HG03354 (cell line): ENCODE measurements around the gene TUT4.
A peak's percentile ranks its signal among the peaks of the same experiment; 100 is the strongest.

Source experiments
- ATAC-seq: cut with Tn5 transposase; IDR thresholded peaks from one replicate; pipeline ENCODE4 v1.9.1; 2021; ENCODE audit warnings: mild to moderate bottlenecking; ENCODE audit not compliant: unreplicated experiment, poor library complexity, severe bottlenecking

Gene TUT4, protein sequence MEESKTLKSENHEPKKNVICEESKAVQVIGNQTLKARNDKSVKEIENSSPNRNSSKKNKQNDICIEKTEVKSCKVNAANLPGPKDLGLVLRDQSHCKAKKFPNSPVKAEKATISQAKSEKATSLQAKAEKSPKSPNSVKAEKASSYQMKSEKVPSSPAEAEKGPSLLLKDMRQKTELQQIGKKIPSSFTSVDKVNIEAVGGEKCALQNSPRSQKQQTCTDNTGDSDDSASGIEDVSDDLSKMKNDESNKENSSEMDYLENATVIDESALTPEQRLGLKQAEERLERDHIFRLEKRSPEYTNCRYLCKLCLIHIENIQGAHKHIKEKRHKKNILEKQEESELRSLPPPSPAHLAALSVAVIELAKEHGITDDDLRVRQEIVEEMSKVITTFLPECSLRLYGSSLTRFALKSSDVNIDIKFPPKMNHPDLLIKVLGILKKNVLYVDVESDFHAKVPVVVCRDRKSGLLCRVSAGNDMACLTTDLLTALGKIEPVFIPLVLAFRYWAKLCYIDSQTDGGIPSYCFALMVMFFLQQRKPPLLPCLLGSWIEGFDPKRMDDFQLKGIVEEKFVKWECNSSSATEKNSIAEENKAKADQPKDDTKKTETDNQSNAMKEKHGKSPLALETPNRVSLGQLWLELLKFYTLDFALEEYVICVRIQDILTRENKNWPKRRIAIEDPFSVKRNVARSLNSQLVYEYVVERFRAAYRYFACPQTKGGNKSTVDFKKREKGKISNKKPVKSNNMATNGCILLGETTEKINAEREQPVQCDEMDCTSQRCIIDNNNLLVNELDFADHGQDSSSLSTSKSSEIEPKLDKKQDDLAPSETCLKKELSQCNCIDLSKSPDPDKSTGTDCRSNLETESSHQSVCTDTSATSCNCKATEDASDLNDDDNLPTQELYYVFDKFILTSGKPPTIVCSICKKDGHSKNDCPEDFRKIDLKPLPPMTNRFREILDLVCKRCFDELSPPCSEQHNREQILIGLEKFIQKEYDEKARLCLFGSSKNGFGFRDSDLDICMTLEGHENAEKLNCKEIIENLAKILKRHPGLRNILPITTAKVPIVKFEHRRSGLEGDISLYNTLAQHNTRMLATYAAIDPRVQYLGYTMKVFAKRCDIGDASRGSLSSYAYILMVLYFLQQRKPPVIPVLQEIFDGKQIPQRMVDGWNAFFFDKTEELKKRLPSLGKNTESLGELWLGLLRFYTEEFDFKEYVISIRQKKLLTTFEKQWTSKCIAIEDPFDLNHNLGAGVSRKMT (N-terminal part only)

DNA sequence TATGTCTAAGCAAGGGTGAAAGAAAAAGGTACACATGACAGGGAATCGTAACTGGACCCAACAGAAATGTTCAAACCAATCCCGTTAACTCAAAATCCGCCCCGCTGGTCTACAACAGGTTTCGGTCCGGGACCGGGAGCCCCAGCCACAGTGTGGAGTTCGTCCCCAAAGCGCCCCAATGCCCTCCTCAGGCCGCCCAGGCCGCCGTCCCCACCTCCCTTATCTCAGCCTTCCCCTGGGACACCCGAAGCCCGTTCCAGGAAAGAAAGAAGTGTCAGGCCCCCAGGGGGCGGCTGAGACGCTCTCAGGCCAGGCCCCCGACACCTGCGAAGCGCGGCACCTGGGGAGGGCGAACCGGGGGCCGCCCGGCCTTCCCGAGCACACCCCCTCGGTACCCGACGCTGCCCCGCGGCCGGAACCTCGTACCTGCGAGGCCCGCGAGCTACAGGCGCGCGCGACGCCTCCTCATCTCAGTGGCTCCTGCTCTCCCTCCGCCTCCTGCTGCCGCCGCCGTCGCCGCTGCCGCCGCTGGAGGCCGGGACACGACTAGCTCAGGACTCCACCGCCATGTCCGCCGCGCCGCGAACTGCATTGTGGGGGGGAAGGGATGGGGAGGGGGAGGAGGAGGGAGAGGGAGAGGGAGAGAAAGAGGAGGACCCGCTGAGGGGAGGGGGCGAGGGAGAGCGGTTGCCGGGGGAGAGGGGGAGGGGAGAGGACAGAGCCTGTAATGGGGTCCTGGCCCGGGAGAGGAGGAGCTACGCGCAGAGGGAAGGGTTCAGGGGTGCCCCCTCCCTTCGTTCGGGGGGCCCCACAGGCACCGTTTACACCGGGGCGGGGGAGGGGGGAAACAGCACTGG lies at the start of gene TUT4:
Gene TUT4, minus strand, starts transcription at position 588 of the 857 bp plus-strand sequence. CDS start 26,812 bp downstream, outside the sequence.
- peak; percentile 55 for ATAC-seq

DNA sequence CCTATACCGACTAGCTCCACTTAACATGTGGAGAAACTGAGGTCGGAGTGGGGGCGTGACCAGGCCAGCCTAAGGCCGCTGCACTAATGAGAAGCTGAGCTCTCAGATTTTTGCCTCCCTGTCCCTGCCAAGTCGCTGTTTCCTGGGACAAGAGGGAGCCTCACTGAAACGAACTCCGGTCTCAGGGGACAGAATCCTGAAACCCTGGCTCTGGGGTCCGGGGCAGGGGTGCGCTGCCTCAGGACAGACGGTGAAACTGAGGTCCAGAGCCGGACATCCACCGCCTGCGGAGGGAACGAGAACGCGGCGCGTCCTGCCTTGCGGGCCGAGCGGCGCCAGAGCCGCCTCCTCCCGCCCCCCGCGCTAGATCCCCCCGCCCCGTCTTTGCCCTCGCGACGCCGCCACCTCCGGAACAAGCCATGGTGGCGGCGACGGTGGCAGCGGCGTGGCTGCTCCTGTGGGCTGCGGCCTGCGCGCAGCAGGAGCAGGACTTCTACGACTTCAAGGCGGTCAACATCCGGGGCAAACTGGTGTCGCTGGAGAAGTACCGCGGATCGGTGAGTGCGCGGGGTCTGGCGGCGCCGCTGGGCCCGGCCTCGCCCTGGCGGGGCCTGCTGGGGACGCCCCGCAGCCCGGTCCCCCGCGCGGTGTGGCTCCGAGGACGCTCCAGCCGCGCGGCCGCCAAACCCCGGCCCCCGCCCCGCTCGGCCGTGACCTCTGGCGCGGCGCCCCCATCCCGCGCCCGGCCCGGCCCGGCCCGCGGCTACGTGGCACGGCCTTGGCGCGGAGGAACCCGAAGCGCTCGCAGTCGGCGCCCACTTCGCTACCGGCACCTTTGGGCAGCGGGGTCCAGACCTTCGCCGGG lies 49.3 kb upstream of the TUT4 start, which contains the start of gene GPX7:
Gene GPX7, plus strand, starts transcription at position 381 of the 865 bp plus-strand sequence. Its CDS starts 39 bp downstream, at position 420.
- ATAC-seq: no peak

DNA sequence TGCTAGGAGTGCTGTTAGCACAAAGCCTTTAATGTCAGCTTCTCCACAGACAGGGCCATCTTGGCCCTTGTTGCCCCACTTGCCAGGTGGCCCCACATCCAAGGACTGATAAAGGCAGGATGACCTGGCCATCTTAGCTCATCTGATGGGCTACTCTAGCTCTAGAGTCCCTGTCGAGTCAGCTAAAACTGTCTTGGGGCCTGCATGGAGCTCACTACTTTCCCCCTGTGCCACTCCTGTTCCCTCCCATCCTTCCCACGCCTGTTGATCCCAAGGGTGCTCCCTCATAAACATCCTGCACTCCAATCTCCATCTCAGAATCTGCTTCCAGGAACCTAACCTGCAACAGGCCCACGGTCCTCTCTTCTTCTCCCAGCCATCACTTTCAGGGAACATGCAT lies 48.6 kb upstream of the TUT4 start:
- ATAC-seq: no peak

DNA sequence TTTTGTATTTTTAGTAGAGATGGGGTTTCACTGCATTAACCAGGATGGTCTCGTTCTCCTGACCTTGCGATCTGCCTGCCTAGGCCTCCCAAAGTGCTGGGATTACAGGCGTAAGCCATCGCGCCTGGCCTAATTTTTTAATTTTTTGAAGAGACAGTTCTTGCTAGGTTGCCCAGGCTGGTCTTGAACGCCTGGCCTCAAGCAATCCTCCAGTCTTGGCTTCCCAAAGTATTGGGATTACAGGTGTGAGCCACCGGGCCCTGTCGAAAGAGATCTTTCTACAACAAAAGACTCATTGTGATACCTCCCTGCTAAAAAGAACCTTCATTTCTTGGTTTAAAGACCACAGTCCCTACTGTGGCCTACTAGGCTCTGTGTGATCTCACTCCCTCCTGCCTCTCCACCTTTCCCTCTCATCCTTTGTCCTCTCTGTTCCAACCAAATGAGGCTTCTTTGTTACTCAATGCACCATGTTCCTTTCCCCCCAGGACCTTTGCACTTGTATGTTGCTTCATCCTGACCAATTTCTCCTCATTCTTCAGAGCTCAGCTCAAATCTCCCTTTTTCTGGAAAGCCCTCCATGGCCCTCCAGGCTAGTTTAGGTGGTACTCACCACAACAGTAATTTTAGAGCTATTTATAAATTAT lies 47.8 kb upstream of the TUT4 start:
- no peak for ATAC-seq

DNA sequence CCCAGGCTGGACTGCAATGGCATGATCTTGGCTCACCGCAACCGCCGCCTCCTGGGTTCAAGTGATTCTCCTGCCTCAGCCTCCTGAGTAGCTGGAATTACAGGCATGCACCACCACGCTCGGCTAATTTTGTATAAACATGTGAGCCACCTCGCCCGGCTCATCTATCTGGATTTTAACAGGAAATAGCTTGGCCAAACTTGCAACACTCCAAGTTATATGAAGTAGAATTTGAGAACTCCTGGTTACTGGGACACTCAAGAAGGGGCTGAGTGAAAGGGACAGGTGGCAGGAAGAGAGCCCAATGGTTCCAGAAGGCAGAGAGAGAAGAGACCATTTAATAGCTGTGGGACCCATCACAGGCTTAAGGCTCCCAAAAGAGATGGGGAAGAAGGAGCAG lies 46.3 kb upstream of the TUT4 start:
- no peak for ATAC-seq

DNA sequence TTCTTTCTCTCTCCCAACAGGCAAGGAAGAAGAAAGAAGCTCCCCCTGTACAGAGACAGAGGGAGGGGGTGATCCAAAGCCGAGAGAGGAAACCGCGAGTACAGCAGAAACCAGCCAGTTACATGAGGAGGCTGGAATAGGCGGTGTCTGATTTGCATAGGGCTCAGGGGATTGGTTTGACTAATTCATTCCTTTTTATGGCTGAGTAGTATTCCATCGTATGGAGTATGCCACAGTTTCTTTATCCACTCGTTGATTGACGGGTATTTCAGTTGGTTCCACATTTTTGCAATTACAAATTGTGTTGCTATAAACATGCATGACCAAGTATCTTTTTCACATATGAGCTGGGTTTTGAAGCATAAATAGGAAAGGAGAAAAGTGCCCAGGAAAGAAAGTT lies 45.8 kb upstream of the TUT4 start:
- ATAC-seq: no peak

DNA sequence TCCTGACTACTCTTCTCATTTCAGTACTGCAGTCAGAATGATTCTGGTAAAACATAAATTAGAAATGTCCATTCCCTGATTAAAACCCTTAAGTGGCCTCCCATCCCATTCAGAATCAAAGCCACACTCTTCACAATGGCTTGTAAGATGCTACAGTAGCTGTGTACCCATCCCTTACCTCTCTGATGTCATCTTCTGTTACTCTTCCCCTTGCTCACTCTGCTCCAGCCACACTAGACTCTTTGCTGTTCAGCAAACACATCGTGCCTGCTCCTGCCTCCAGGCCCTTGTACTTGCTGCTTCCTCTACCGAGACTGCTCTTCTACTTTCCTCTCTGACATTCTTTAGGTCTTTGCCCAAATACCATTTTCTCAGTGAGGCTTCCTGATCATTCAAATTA lies 45.0 kb upstream of the TUT4 start:
- ATAC-seq: no peak

DNA sequence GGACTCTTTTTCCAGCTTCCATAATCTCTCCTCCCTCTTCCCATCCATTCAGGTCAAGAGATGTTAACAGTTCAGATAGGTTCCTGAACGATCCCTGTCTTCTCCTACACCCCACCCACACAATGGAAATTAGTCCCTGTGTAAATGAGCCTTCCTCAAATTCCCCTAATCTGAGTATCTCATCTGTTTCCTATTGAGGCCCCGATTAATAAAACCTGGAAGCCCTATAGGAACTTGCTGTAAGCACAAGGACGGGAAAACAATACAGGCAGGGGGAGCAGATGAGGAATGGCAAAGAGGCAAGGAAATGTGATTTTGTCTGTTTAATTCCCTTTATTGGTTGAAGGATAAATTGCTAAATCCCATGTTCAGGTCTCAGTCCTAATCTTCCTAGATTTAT lies 42.2 kb upstream of the TUT4 start:
- no peak for ATAC-seq

DNA sequence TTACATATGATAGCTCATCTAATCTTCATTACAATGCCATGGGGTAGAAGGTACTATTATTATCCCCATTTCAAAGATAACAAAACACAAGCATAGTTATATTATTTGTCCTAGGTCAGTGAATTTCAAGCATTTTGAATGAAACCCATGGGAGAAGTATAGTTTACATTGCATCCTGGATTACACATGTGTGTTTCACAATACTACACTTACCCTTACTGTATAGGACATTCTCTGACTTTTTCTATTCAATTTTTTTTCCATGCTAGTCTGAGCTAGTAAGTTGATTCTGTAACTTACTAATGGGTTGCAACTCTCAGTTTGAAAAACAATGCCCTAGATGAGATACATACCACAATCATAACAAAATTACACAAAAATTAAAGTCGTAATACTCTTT lies 40.6 kb upstream of the TUT4 start:
- ATAC-seq: no peak

DNA sequence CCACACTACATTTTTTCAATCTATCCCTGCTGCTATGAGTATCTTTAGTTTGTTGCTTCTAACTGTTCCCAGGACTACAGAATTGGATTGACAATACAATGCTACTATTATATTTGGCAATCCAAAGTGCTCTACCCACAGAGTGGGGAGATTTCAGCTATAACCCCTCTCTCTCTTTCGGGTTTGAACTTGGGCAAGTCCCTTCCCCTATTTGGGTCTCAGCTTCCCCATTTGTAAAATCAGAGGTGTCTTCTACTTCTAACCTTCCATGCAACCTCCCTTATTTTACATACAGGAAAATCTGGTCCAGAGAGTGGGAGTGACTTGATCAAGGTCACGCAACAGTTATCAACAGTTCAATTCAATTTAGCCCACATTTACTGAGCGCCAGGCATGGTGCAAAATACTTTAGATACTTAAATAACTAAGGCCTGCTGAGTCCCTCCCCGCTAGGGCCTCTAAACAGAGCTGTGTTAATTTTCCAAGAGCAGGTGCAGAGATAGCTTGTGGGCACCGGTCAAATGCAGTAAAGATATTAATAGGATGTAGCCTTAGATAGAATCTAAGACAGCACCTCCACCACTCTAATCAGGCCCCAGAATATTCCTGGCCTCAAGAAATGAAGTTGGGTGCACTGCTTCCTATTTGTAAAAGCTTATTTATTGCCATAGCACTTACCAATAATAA lies 39.9 kb upstream of the TUT4 start:
- no peak for ATAC-seq

DNA sequence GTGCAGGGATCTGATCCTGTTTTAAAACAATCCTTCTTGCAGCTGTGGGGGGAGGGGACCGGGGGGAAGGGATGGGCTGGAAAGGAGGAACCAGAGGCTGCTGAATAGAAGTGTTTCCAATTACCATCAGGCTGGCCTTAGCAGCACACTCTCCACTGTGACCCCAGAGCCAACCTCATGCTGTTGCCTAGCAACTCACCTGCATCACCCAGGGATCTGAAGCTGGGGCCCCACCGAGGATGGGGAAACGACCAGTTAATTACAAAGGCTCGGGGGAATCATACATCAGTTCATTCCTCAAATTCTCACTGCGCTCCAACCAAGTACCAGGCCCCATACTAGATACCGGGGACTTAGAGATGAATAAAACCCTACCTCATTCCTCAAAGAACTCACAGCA lies 37.4 kb upstream of the TUT4 start:
- ATAC-seq: no peak

DNA sequence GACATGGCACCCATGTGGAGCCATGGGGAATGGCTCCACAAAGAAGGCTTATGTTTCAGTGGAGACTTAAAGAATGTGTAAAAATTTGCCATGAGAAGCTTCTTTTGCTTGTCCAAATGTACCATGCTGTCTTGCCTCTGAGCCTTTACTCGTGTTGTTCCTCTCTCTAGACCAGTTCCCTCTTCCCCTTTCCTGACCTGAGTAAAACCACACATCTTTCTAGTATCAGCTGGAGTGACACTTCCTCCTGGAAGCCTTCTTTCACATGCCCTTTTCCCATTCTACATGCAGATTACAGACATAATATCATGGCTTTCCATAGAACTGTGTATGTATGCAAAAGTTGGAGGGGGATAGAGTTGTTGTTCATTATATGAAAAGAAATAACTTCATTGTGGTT lies 35.6 kb upstream of the TUT4 start:
- no peak for ATAC-seq

DNA sequence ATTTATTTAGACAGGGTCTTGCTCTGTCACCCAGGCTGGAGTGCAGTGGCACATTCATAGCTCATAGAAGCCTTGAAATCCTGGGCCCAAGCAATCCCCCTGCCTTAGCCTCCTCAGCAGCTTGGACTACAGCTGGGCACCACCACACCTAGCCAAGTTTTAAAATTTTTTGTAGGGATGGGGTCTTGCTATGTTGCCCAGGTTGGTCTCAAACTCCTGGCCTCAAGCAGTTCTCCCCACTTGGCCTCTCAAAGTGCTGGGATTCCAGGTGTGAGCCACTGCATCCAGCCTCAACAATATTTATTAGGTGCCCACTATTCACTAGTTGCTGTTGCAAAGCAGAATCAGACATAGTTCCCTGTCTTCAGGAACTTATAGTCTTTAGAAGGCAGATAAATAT lies 35.1 kb upstream of the TUT4 start:
- no peak for ATAC-seq

DNA sequence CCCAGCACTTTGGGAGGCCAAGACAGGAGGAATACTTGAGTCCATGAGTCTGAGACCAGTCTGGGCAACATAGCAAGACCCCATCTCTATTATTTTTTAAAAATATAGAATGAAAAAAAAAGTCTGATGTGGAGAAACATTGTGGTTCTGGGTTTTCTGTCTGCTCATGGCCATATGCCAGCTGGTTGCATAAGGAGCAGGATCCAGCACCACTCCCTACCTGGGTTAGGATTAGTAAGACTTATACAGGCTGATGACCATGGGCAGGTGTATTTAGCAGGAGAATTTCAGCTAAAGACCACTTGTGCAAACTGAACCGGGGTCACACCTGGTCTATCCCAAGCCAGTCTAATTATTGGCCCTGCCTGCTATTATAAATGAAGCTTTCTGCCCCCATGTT lies 32.6 kb upstream of the TUT4 start:
- ATAC-seq: no peak

DNA sequence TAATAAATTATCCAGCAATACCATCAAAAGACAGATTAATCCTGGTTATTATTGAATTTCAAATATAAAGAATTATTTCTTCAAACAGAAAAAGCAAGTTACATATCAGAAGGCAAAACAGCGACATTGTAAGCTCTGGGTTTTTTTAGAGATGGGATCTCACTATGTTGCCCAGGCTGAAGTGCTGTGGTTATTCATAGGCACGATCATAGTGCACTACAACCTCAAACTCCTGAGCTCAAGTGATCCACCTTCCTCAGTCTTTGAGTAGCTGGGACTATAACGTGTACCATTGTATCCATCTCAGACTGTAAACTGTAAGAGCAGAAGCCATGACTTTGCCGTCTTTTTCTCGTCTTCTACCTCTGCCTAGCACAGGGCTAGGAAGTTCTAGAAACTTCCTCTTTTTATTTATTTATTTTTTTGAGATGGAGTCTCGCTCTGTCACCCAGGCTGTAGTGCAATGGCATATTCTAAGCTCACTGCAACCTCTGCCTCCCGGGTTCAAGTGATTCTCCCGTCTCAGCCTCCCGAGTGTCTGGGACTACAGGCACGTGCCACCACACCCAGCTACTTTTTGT lies 29.3 kb upstream of the TUT4 start:
- no peak for ATAC-seq

DNA sequence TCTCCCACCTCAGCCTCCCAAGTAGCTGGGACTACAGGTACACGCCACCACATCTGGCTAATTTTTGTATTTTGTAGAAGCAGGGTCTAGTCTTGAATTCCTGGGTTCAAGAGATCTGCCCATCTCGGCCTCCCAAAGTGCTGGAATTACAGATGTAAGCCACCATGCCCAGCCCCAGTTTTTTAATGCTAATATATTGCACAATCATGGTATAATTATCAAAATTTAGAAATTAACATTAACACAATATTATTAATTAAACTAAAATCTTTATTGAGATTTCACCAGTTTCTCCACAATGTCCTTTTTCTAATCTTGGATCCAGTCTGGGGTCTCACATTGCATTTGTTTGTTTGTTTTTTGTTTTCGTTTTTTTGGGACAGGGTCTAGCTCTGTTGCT lies 27.4 kb upstream of the TUT4 start:
- ATAC-seq: no peak

DNA sequence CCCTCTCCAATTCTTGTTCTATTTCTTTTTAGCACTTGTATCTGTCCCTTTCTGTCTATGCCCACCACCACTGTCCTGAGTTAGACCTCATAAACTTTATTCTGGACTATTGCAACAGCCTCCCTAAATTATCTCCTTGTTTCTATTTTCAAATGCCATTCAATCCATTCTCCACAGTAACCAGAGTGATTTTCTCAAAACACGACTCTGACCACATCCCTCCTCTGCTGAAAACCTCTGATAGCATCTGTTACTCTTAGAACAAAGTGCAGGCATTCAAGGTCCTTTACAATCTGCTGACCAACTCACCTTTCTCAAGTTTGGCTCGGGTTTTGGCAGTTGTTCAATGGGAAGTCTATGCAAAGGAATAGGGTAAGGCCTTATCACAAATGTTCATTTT lies 26.5 kb upstream of the TUT4 start:
- ATAC-seq: no peak
